K562 (cell line): ENCODE data around the gene PNPLA1. TPM values are rescaled to one million over a fixed set of nuclear protein-coding genes. Genes with fewer than 3 reads are reported as not detected.

Source experiments
- GTF2E2 ChIP-seq: fragments of 200-800 bp; sonication (Bioruptor generic); IDR thresholded peaks from 2 replicates; pipeline ENCODE4 v1.6.1; 2016; ENCODE audit warnings: missing genetic modification characterization, missing compliant biosample characterization
- JUND ChIP-seq, 2 experiments: IDR thresholded peaks; 2 replicates in 1 of 2; 3 replicates in 1 of 2; pipeline ENCODE4 v1.6.1; 2011; ENCODE audit warnings: borderline replicate concordance in 2 of 2, low read depth in 2 of 2, low read length in 2 of 2, improper control_type of control experiment in 1 of 2, missing biosample characterization in 1 of 2, missing genetic modification characterization in 1 of 2, missing genetic modification reagents in 1 of 2
- KLF6 ChIP-seq: fragments of 250-450 bp; sonication (Bioruptor Pico); IDR thresholded peaks from 2 replicates; pipeline ENCODE4 v1.4.0; 2020; ENCODE audit warnings: mild to moderate bottlenecking, moderate library complexity, borderline replicate concordance
- PHF20 ChIP-seq: fragments of 450-650 bp; IDR thresholded peaks from 2 replicates; pipeline ENCODE4 v1.6.1; 2018; ENCODE audit not compliant: partially characterized antibody
- PREB ChIP-seq: sonication (generic); formaldehyde crosslinking; IDR thresholded peaks from 2 replicates; pipeline ENCODE4 v1.8.1; 2023; ENCODE audit warnings: mild to moderate bottlenecking, missing genetic modification reagents
- RAD21 ChIP-seq, 2 experiments: fragments of 250-450 bp in 1 of 2; fragments of 450-650 bp in 1 of 2; sonication (Bioruptor Pico) in 1 of 2; formaldehyde crosslinking in 1 of 2; IDR thresholded peaks in 1 of 2; conservative IDR thresholded peaks in 1 of 2; 2 replicates each; pipeline versions ENCODE4 v1.4.0 to v1.8.0; 2020 to 2022; ENCODE audit warnings: mild to moderate bottlenecking in 2 of 2, moderate library complexity in 1 of 2
- RBFOX2 ChIP-seq: fragments of 200-400 bp; formaldehyde crosslinking; IDR thresholded peaks from 2 replicates; pipeline ENCODE4 v1.6.1; 2017; ENCODE audit warnings: low read depth, mild to moderate bottlenecking, low read length, moderate library complexity
- ZKSCAN8 ChIP-seq: fragments of 200-800 bp; sonication (Bioruptor generic); IDR thresholded peaks from 2 replicates; pipeline ENCODE4 v1.6.1; 2016; ENCODE audit warnings: missing genetic modification characterization, missing compliant biosample characterization
- ZNF592 ChIP-seq: fragments of 450-650 bp; IDR thresholded peaks from 2 replicates; pipeline ENCODE4 v1.6.1; 2017; ENCODE audit warnings: antibody characterized with exemption, mild to moderate bottlenecking
- ZSCAN32 ChIP-seq: fragments of 450-650 bp; formaldehyde crosslinking; IDR thresholded peaks from 2 replicates; pipeline ENCODE4 v1.4.0; 2020; ENCODE audit warnings: mild to moderate bottlenecking, moderate library complexity
- polyA plus RNA-seq, 8 experiments: library from polyadenylated mRNA; depleted of rRNA in 4 of 8; stranded (reverse) in 5 of 8; unstranded in 3 of 8; fragments of >200 nt; fragmentation: Nextera tagmentation in 2 of 8; fragmentation: Illumina TruSeq in 1 of 8; extraction: Ambion mirVana in 2 of 8; extraction: Trizol in 1 of 8; gene quantifications; 2 replicates each; pipeline versions ENCODE4 v1.2.1 to v1.2.3, GENCODE V29; 2011 to 2014; ENCODE audit warnings: inconsistent platforms in 1 of 8, missing spikeins in 1 of 8
- total RNA-seq, 7 experiments: library from RNA; depleted of rRNA in 6 of 7; stranded (reverse); fragments of >200 nt in 6 of 7; fragmentation: Illumina TruSeq in 2 of 7; extraction: Trizol in 2 of 7; gene quantifications; 2 replicates each; pipeline versions ENCODE4 v1.2.1 to v1.2.3, GENCODE V29; 2011 to 2021; ENCODE audit warnings: low replicate concordance in 1 of 7
- TF ChIP-seq, protein P1 (sequence below): fragments of 450-650 bp; IDR thresholded peaks from 2 replicates; pipeline ENCODE4 v1.6.1; 2016
- TF ChIP-seq, protein P2 (sequence below): fragments of 450-650 bp; formaldehyde crosslinking; IDR thresholded peaks from 2 replicates; pipeline ENCODE4 v1.4.0; 2022; ENCODE audit warnings: mild to moderate bottlenecking, moderate library complexity
- TF ChIP-seq, protein P3 (sequence below), 2 experiments: fragments of 450-650 bp in 1 of 2; sonication (generic) in 1 of 2; formaldehyde crosslinking in 1 of 2; IDR thresholded peaks in 1 of 2; conservative IDR thresholded peaks in 1 of 2; 2 replicates each; pipeline versions ENCODE4 v1.6.1 to v1.8.1; 2016 to 2023; ENCODE audit warnings: mild to moderate bottlenecking in 2 of 2, moderate library complexity in 2 of 2, inconsistent platforms in 1 of 2, missing genetic modification reagents in 1 of 2

Gene PNPLA1
- total and polyA plus RNA-seq, 9 of the 15 experiments (the other 6 are each of a cell fraction or from before 2014, with no cell fraction given), result 0.04 to 0.27 (median 0.13) TPM; not detected in 2

GRCh38 chr6:36290668-36291620 is 21.1 kb downstream of the PNPLA1 start (continued):
- TF ChIP-seq ZNF592 (0 out of 2 replicates have a peak, but pooled peaks have one; percentile 17), JUND (IDR thresholded peaks at IDR 0.05; ENCODE audit: borderline replicate concordance, low read depth, low read length) (peak; percentile 92), JUND (tag; IDR thresholded peaks at IDR 0.05; ENCODE audit: borderline replicate concordance, low read depth, low read length) (peak; percentile 46; the same call in 2 of the 3 replicates), ZKSCAN8 (CRISPR knock-in tag) (peak; percentile 57; the same call in 1 of the 2 replicates), GTF2E2 (tag) (0 out of 2 replicates have a peak, but pooled peaks have one; percentile 15), KLF6 (CRISPR knock-in tag) (peak; percentile 58; the same call in 1 of the 2 replicates), PHF20 (no peak), RBFOX2 (peak; percentile 40; the same call in 1 of the 2 replicates), RAD21 (CRISPR knock-in tag; conservative IDR thresholded peaks at IDR 0.05 in 1 of 2, IDR thresholded peaks at IDR 0.05 in 1 of 2) (peak in 1 of 2 experiments; percentile 20; a peak in 1 of 4 replicates), ZSCAN32 (peak; percentile 96), PREB (CRISPR knock-in tag) (no peak)
- TF ChIP-seq, protein P1, sequence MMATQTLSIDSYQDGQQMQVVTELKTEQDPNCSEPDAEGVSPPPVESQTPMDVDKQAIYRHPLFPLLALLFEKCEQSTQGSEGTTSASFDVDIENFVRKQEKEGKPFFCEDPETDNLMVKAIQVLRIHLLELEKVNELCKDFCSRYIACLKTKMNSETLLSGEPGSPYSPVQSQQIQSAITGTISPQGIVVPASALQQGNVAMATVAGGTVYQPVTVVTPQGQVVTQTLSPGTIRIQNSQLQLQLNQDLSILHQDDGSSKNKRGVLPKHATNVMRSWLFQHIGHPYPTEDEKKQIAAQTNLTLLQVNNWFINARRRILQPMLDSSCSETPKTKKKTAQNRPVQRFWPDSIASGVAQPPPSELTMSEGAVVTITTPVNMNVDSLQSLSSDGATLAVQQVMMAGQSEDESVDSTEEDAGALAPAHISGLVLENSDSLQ, result peak; percentile 37
- TF ChIP-seq, protein P2, sequence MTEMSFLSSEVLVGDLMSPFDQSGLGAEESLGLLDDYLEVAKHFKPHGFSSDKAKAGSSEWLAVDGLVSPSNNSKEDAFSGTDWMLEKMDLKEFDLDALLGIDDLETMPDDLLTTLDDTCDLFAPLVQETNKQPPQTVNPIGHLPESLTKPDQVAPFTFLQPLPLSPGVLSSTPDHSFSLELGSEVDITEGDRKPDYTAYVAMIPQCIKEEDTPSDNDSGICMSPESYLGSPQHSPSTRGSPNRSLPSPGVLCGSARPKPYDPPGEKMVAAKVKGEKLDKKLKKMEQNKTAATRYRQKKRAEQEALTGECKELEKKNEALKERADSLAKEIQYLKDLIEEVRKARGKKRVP (CRISPR knock-in tag), result peak; percentile 97
- TF ChIP-seq, protein P3, sequence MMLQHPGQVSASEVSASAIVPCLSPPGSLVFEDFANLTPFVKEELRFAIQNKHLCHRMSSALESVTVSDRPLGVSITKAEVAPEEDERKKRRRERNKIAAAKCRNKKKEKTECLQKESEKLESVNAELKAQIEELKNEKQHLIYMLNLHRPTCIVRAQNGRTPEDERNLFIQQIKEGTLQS (IDR thresholded peaks at IDR 0.05), result peak; percentile 98
- TF ChIP-seq, protein P3 (CRISPR knock-in tag; conservative IDR thresholded peaks at IDR 0.05), result no peak
